Colonic mucosa (tissue), 4 donors: ENCODE data around the gene PIR. TPM values are rescaled to one million over a fixed set of nuclear protein-coding genes. Genes with fewer than 3 reads are reported as not detected.
A peak's percentile ranks its signal among the peaks of the same experiment; 100 is the strongest.

ENCODE experiments used
- DNase-seq: peaks from one replicate; pipeline ENCODE4 v3.0.0-alpha.2; 2020
- H3K27ac ChIP-seq: fragments of 200-600 bp; one replicate; pipeline ENCODE4 v1.8.0; 2021
- H3K27me3 ChIP-seq: fragments of 200-600 bp; one replicate; pipeline ENCODE4 v1.8.0; 2021
- H3K36me3 ChIP-seq: fragments of 200-600 bp; one replicate; pipeline ENCODE4 v1.8.0; 2021
- H3K4me1 ChIP-seq: fragments of 200-600 bp; one replicate; pipeline ENCODE4 v1.8.0; 2021; ENCODE audit warnings: mild to moderate bottlenecking
- H3K4me3 ChIP-seq: fragments of 200-600 bp; one replicate; pipeline ENCODE4 v1.8.0; 2021
- H3K9ac ChIP-seq, 2 donors: one replicate each; pipeline ENCODE4 v1.7.0; 2013; ENCODE audit warnings: control low read depth in 2 of 2, low read depth in 2 of 2, low read length in 2 of 2
- H3K9me3 ChIP-seq: fragments of 200-600 bp; one replicate; pipeline ENCODE4 v1.8.0; 2021
- intact Hi-C: fragments of 100-400 bp; cut with DNase I; formaldehyde crosslinking; loops from one replicate; pipeline ENCODE4 v1.14.1; 2022
- total RNA-seq, 2 donors: library from RNA; stranded (reverse); fragmentation: NEBNext Ultra II Directional in 1 of 2; extraction: Animal tissue kit (Norgen Biotek cat#: 25700) in 1 of 2; gene quantifications; one replicate each; pipeline ENCODE4 v1.2.1, GENCODE V29; 2021
- TF ChIP-seq, protein P1 (sequence below): fragments of 200-600 bp; IDR thresholded peaks from one replicate; pipeline ENCODE4 v1.8.0; 2022; ENCODE audit warnings: antibody characterized with exemption, mild to moderate bottlenecking
- donor health status: healthy.
- donor health status: DM: no; HTN: no; CAD: no.
- donor health status: DM: no; HTN: no; CAD: no.

Gene PIR
- total RNA-seq: 10 to 100 TPM; 10.3 to 20.6 TPM

DNA sequence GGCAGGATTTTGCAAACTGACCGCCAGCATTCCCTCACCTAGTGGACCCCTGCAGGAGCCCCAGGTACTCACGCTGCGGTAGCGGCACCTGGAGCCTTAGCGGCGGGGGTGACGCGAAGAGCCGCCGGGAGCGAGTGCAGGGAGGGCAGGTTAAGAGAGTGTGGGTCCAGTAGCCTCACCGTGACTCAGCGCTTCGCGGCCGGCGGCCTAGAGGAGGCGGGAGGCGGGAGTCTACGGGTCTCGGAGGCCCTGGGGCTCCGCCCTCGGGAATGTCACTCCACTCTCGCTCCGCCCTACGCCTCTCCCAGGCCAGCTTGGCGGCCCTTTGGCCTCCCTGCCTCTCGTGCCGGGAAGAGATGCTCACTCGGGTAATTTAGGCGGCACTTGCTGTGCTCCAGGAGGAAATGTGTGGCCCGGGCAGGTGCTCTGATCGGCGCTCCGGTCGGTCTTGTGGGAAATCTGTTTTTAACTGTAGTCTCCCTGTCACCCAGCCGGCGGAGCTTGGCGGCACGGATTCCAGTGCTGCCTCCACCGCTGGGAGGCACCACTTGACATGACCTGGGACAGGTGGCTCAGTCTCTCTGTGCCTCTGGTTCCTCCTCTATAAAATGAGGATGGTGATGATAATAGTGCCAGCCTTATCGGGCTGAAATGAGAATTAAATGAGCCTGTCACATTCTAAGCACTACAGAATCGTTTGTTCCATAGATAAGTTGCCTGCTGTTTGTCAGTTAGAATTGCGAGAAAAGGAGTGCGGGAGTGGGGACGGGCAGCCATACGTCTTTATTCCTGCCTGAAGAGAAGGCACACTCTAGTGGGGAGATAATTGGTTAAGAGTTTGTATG lies at the start of gene PIR:
Gene PIR, minus strand, starts transcription at position 216 of the 845 bp plus-strand sequence. CDS start 2,076 bp downstream, outside the sequence.
- TF ChIP-seq, protein P1, sequence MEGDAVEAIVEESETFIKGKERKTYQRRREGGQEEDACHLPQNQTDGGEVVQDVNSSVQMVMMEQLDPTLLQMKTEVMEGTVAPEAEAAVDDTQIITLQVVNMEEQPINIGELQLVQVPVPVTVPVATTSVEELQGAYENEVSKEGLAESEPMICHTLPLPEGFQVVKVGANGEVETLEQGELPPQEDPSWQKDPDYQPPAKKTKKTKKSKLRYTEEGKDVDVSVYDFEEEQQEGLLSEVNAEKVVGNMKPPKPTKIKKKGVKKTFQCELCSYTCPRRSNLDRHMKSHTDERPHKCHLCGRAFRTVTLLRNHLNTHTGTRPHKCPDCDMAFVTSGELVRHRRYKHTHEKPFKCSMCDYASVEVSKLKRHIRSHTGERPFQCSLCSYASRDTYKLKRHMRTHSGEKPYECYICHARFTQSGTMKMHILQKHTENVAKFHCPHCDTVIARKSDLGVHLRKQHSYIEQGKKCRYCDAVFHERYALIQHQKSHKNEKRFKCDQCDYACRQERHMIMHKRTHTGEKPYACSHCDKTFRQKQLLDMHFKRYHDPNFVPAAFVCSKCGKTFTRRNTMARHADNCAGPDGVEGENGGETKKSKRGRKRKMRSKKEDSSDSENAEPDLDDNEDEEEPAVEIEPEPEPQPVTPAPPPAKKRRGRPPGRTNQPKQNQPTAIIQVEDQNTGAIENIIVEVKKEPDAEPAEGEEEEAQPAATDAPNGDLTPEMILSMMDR: no peak
- Histone ChIP-seq H3K27me3 (no peaks in the 10 kb centered on the region), H3K4me3 (peak within 1 kb of the TSS; percentile 33), H3K4me1 (no peaks in the 10 kb centered on the region), H3K9ac (peak within 1 kb of the TSS; percentile 24 to 51), H3K9me3 (no peaks in the 10 kb centered on the region), H3K36me3 (no peaks in the 10 kb centered on the region), H3K27ac (peak within 1 kb of the TSS; percentile 28)
- intact Hi-C loops: no loop called here
- DNase-seq: peak; percentile 88

DNA sequence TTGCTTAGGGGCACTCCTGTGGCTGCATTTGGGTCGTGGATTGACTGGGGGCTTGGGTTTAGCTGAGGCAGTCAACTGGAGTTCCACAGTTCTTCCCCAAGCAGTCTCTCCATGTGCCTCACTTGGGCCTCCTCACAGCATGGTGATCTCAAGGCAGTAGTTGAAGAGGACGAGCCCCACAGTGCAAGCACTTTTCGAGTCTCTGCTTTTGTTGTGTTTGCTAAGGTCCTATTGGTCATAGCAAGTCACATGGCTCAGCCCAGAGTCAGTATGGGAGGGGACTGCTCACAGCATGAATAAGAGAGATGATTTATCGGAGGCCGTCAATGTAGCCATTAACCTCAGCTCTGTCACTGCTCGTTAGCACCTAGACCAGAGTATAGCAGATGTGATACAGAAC lies 37.2 kb upstream of the PIR start:
- intact Hi-C loops: no loop called here
- H3K27me3 ChIP-seq: no peaks in the 10 kb centered on the region
- no peak for DNase-seq

DNA sequence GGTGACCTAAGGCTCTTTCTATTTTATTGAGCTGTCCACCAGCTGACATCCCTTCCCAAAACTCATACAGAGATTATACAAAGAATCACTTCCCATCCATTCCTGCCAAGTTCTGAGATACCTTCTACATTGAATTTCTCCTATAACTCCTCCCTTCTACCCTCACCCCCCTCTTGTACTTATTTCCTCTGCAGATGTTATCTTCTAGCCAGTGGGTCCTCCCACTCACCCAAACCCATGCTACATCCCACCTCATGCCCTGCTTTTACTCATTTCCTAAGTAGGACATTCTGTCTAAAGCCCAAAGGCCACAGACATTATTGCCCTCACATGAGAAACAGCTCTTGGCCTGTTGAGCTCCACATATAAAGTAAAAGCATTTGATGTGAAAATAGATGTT lies 36.0 kb upstream of the PIR start:
- intact Hi-C loops: no loop called here
- H3K9ac ChIP-seq: no peak overlapping the region
- no peak for DNase-seq
- H3K4me1 ChIP-seq: no peaks in the 10 kb centered on the region
- H3K4me3 ChIP-seq: no peak overlapping the region
- no peaks in the 10 kb centered on the region for H3K36me3 ChIP-seq
- H3K9me3 ChIP-seq: no peaks in the 10 kb centered on the region
- TF ChIP-seq, protein P1: no peak
- H3K27ac ChIP-seq: no peak overlapping the region
- no peaks in the 10 kb centered on the region for H3K27me3 ChIP-seq

More for the DNA sequence above, 37.2 kb upstream of the PIR start:
- H3K9me3 ChIP-seq: no peaks in the 10 kb centered on the region
- H3K27ac ChIP-seq: no peak overlapping the region
- H3K9ac ChIP-seq: no peak overlapping the region
- H3K36me3 ChIP-seq: no peaks in the 10 kb centered on the region
- TF ChIP-seq, protein P1: no peak
- H3K4me1 ChIP-seq: no peaks in the 10 kb centered on the region
- H3K4me3 ChIP-seq: no peak overlapping the region

DNA sequence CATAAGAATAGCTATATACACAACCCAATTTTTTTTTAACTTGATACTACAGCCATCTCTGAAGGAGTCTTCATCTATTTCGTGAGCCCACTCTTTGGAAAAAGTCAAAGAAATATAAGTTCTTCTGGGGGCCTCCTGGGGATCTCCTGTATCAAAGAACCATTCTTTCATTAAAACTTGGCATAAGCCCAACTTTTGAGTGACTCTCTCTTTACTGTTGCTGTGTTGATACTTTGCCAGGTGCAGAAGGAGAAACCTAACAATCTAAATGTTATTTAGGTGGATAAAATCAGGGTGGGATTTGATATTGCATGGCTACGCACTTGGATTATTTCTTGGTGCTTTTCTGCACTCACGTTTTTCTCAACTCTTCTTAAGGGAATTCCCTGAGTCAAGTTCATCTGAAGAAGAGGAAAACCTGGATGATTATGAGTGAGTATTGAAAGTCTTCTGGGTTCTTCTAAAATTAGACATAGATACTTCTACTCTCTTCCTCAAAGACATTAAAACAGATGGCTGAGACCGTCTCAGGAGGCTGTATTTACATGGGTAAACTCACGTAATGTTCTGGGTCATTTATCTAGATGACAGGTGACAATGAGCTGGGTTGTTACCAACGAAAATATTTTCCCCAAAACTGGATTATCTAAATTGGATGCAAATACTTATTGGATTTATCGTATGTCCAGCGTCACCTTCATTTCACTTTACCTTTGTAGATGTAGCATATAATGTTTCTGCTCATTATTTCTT lies 32.7 kb upstream of the PIR start:
- Histone ChIP-seq H3K9me3 (no peaks in the 10 kb centered on the region), H3K36me3 (no peaks in the 10 kb centered on the region), H3K4me3 (no peak overlapping the region), H3K9ac (no peak overlapping the region), H3K27me3 (no peaks in the 10 kb centered on the region), H3K4me1 (no peaks in the 10 kb centered on the region), H3K27ac (no peak overlapping the region)
- intact Hi-C loops: no loop called here
- DNase-seq: no peak
- TF ChIP-seq, protein P1: no peak

DNA sequence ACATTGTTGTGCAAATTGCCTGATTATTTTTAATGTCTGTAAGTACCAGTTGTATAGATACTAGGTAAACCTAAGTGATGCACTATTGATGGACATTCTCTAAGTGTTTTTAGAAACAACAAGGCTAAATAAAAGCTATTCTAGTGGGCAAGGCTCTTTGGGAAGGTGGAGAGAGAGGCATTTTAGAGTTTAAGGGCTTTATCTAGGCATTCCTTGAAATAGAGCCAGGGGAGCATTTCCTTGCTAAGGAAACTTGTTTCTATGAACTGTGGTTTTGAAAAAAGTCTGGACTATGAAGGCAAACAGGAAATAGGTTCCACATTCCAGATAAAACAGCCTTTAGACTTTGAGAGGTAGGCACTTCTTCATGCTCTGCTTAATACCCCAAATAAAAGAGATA lies 31.3 kb upstream of the PIR start:
- intact Hi-C loops: no loop called here
- no peak overlapping the region for H3K9ac ChIP-seq
- no peaks in the 10 kb centered on the region for H3K27me3 ChIP-seq
- TF ChIP-seq, protein P1: no peak
- no peaks in the 10 kb centered on the region for H3K9me3 ChIP-seq
- no peak for DNase-seq
- H3K36me3 ChIP-seq: no peaks in the 10 kb centered on the region
- H3K4me3 ChIP-seq: no peak overlapping the region
- no peak overlapping the region for H3K27ac ChIP-seq
- H3K4me1 ChIP-seq: no peaks in the 10 kb centered on the region
